Ectodermal cell (in vitro differentiated cells): ENCODE results near the gene HS2ST1.
"Not testable (repeated sequence)": the region's sequence is repeated elsewhere in the genome, so short reads cannot be mapped to it uniquely, and the experiment has no call there.

Experiments
- H3K27ac ChIP-seq: 2 replicates; pipeline ENCODE4 v1.7.0; 2013; ENCODE audit warnings: mild to moderate bottlenecking, low read depth, low read length; ENCODE audit not compliant: insufficient read depth, poor library complexity, severe bottlenecking
- H3K27me3 ChIP-seq: 2 replicates; pipeline ENCODE4 v1.7.0; 2013; ENCODE audit warnings: mild to moderate bottlenecking, low read length; ENCODE audit not compliant: insufficient read depth, control insufficient read depth, poor library complexity, severe bottlenecking
- H3K36me3 ChIP-seq: one replicate; pipeline ENCODE4 v1.7.0; 2013; ENCODE audit warnings: low read length; ENCODE audit not compliant: control insufficient read depth, insufficient read depth
- H3K4me1 ChIP-seq: one replicate; pipeline ENCODE4 v1.7.0; 2013; ENCODE audit warnings: low read length; ENCODE audit not compliant: control insufficient read depth, insufficient read depth
- H3K4me3 ChIP-seq: 2 replicates; pipeline ENCODE4 v1.7.0; 2013; ENCODE audit warnings: low read depth, low read length, control low read depth; ENCODE audit not compliant: insufficient read depth
- H3K9me3 ChIP-seq: 2 replicates; pipeline ENCODE4 v1.7.0; 2013; ENCODE audit warnings: mild to moderate bottlenecking, low read length, moderate library complexity; ENCODE audit not compliant: control insufficient read depth
- WGBS, 2 experiments: methylation state at CpG; one replicate each; pipeline ENCODE4 v1.1.7; 2013; ENCODE audit warnings: missing lambda C conversion rate in 2 of 2; 5-methylcytosine and 5-hydroxymethylcytosine counted together

HS2ST1 gene

DNA sequence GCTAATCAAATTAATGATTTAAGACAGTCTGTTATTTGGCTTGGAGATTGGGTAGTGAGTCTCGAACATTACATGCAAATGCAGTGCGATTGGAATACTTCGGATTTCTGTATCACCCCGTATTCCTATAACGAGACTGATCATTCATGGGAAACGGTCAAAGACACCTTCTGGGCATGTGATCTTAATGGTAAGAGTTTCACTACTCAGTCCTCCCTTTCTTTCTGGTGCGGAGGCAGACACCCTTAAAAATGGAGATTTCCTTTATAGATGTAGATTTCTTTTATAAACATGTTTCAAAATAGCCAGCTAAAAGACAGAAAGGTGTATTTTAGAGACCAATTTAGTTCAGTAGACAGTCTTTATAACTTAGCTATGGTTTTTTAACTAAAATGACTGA, 74.4 kb downstream of the HS2ST1 start:
- WGBS, 2 experiments: 95 to 99% methylated on average over 6 of the region's 7 CpGs
- Histone ChIP-seq H3K27ac (no peak overlapping the region), H3K27me3 (no peaks in the 10 kb centered on the region)

DNA sequence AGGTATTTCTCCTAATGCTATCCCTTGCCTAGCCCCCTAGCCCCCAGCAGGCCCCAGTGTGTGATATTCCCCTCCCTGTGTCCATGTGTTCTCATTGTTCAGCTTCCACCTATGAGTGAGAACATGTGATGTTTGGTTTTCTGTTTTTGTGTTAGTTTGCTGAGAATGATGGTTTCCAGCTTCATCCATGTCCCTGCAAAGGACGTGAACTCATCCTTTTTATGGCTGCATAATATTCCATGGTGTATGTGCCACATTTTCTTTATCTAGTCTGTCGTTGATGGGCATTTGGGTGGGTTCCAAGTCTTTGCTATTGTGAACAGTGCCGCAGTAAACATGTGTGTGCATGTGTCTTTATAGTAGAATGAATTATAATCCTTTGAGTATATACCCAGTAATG, 75.3 kb downstream of the HS2ST1 start:
- WGBS, 2 experiments: 80 to 84% methylated on average over 3 of the region's 3 CpGs
- H3K4me3 ChIP-seq, H3K27ac ChIP-seq, H3K36me3 ChIP-seq, H3K27me3 ChIP-seq, H3K4me1 ChIP-seq, H3K9me3 ChIP-seq: not testable (repeated sequence)

More for the DNA sequence above, 74.4 kb downstream of the HS2ST1 start:
- no peaks in the 10 kb centered on the region for H3K9me3 ChIP-seq
- H3K4me1 ChIP-seq: peaks cover 9% of the 10 kb centered on the region
- H3K36me3 ChIP-seq: no peaks in the 10 kb centered on the region
- no peak overlapping the region for H3K4me3 ChIP-seq

DNA sequence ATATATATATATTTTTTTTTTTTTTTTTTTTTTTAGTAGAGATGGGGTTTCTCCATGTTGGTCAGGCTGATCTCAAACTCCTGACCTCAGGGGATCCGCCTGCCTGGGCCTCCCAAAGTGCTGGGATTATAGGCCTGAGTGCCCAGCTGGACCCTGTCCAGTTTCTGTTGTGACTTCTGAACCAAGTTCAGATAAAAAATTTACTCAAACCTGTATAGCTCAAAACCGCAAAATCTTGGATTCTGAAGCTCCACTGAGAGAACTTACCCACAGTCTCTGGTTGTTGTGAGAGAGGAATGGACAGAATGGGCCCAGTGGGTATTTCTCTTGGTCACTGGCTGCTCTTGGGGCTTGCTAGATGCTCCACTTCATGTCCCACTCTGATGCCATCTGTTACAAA, 76.4 kb downstream of the HS2ST1 start:
- Histone ChIP-seq H3K9me3 (no peaks in the 10 kb centered on the region), H3K27me3 (no peaks in the 10 kb centered on the region), H3K4me1 (peaks cover 9% of the 10 kb centered on the region), H3K27ac (peak overlapping the region; percentile 5), H3K36me3 (no peaks in the 10 kb centered on the region), H3K4me3 (no peak overlapping the region)
- 96 to 97% methylated on average over 2 of the region's 2 CpGs for whole genome bisulfite sequencing, 2 experiments

DNA sequence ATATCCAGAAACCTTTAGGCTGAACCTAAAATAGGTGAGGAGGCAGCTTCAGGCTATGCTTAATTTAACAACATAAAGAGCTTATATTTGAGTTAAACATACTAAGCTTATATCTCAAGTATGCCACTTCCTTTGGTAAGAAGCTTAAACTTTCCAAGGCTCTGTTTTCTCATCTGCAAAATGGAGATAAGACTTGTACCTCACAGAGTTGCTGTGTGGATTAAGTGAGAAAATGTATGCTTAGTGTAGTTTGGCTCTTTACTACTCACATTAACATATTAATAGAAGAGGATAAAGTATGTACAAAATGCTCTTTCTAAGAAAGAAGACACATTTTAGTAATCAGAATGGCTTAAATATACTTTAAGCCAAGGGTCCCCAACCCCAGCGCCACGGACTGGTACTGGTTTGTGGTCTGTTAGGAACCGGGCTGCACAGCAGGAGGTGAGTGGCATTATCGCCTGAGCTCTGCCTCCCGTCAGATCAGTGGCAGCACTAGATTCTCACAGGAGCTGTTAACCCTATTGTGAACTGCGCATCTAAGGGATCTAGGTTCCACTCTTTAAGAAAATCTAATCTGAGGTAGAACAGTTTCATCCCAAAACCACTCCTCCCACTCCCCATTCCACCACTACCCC, 77.2 kb downstream of the HS2ST1 start:
- H3K27me3 ChIP-seq: no peaks in the 10 kb centered on the region
- H3K4me1 ChIP-seq: peaks cover 9% of the 10 kb centered on the region
- no peak overlapping the region for H3K27ac ChIP-seq
- no peaks in the 10 kb centered on the region for H3K36me3 ChIP-seq
- H3K4me3 ChIP-seq: no peak overlapping the region
- H3K9me3 ChIP-seq: no peaks in the 10 kb centered on the region
- 34 to 41% methylated on average over 6 of the region's 6 CpGs for WGBS, 2 experiments

DNA sequence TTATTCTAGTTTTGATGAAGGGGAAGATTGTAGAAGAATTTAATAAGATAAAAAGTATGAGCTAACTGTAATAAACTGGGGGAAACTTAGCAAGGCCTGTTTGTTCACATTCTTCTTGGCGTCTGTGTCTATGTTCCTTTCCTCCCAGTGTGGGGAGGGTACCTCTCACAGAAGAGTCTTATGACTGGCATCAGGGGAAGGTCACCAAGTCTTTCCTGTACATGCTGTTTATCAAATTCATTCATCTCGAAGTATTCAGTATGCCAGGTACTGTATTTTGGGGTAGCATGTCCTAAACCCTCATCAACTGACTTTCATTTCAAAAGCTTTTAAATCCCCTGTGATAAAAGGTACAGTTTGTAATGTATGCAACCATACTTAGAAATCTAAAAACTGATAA, 78.4 kb downstream of the HS2ST1 start:
- peaks cover 9% of the 10 kb centered on the region for H3K4me1 ChIP-seq
- H3K4me3 ChIP-seq: no peak overlapping the region
- H3K27ac ChIP-seq: no peak overlapping the region
- H3K9me3 ChIP-seq: no peaks in the 10 kb centered on the region
- WGBS, 2 experiments: 86 to 93% methylated on average over 2 of the region's 2 CpGs
- H3K27me3 ChIP-seq: no peaks in the 10 kb centered on the region
- H3K36me3 ChIP-seq: no peaks in the 10 kb centered on the region

DNA sequence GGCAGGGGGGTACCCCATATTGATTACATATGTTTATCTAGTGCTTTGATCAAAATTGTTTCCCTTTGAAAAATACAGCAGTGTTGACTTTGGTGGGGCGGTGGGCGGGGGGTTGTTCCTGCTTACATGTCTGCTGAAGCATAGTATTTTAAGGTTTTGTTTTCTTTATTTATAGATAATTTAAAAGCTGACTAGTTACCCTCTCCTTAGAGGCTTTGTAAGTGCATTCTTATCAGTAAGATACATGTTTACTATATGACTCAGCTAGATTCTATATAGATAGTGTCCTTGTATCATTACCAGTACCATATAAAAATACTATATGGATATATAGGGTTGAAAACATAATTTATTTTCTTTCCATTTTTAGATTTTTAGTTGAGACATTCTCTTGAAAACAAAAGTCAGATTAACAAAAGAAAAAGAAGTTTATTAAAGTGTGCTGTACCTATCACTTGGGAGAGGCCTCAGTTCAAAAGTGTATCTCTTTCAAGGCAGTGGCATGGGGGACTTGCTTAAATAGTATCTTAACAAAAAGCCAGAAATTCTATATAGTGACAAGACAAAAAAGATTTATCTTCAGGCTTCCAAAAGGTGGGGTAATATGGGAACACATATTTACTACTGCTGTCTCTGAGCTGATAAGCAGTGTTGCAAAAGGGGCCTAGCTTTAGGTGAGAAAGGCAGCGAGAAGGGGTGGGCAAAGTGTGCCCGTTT, 79.0 kb downstream of the HS2ST1 start:
- no peak overlapping the region for H3K4me3 ChIP-seq
- 96 to 100% methylated on average over 1 to 4 of the region's 4 CpGs for WGBS, 2 experiments
- no peak overlapping the region for H3K27ac ChIP-seq

DNA sequence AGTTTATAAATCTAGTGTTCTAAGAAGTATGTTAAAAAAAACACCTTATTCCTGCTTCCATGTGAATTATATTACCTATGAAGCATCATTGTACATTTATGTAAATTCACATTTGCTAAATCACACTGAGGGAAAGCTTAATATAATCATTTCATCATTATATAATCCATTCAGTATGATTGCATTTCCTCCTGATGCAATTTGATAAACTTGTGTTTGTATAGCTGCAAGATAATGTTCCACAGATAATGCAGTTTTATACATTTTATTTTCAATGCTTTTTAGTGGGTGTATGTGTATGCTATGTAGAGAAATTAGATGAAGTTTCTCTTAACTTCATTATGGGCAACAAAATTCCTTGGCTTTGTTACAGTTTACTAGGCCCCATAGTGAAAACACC, 79.6 kb downstream of the HS2ST1 start:
- no peaks in the 10 kb centered on the region for H3K9me3 ChIP-seq
- H3K4me1 ChIP-seq: peaks cover 9% of the 10 kb centered on the region
- H3K4me3 ChIP-seq: no peak overlapping the region
- no peaks in the 10 kb centered on the region for H3K36me3 ChIP-seq
- no peak overlapping the region for H3K27ac ChIP-seq
- no peaks in the 10 kb centered on the region for H3K27me3 ChIP-seq

More for the DNA sequence above, 79.0 kb downstream of the HS2ST1 start:
- Histone ChIP-seq H3K4me1 (peaks cover 9% of the 10 kb centered on the region), H3K27me3 (no peaks in the 10 kb centered on the region), H3K9me3 (no peaks in the 10 kb centered on the region), H3K36me3 (no peaks in the 10 kb centered on the region)

DNA sequence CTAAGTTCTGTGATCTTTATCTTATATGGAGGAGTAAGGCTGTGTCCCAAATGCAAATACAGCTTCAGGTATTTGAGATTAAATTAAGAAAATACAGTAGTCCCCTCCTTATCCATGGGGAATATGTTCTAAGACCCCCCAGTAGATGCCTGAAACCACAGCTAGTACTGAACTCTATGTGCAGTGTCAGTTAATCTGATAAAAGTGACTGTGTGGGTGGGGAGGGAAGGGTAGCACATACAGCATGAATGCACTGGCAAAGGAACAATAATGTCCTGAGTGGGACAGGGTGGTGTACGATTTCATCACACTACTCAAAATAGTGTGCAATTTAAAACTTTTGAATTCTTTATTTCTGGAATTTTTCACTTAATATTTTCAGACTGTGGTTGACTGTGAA, 83.1 kb downstream of the HS2ST1 start:
- Histone ChIP-seq H3K9me3 (no peaks in the 10 kb centered on the region), H3K36me3 (no peaks in the 10 kb centered on the region), H3K27me3 (no peaks in the 10 kb centered on the region), H3K4me1 (no peaks in the 10 kb centered on the region), H3K4me3 (no peak overlapping the region), H3K27ac (no peak overlapping the region)
- WGBS, 2 experiments: 100% methylated on average over 1 of the region's 1 CpG; no CpG with 5 or more reads in 1 of the 2 experiments

DNA sequence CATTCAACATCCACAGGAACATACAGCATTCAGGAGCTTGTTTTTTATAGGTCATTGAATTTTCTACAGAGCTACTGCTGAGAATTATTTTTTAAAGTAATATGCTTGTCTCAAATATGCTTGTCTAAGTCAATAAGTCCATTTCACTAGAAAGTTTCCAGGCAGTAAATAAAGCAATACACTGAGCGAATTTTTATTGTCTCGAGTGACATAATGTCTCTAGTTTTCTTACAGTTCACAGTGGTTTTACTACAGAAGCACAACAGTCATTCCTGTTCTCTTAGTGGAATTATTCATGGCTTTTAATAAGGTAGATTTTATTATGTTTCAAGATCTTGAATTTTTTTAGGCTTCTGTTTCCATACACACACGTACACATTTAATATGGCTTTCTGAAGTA, 83.8 kb downstream of the HS2ST1 start:
- 98 to 100% methylated on average over 2 of the region's 3 CpGs for WGBS, 2 experiments
- Histone ChIP-seq H3K9me3 (no peaks in the 10 kb centered on the region), H3K27me3 (no peaks in the 10 kb centered on the region), H3K4me1 (no peaks in the 10 kb centered on the region), H3K27ac (no peak overlapping the region), H3K36me3 (no peaks in the 10 kb centered on the region), H3K4me3 (no peak overlapping the region)

DNA sequence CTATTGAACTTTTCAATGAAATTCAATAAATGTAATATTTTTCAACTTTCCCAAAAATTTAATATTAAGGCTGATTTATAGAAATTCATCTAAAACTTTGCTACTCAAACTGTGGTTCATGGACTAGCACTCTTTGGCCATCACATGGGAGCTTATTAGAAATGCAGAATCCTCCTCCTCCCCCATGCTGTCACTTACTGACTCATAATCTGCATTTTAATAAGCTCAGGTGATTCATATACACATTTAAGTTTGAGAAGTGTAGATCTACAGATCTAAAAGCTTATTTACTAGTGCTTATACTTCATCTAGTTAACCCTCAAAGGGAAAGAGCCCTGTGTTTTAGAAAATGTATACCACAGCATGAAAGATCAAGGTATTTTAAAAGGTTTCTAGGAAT, 84.3 kb downstream of the HS2ST1 start:
- H3K27me3 ChIP-seq: no peaks in the 10 kb centered on the region
- H3K4me3 ChIP-seq: no peak overlapping the region
- no peaks in the 10 kb centered on the region for H3K36me3 ChIP-seq
- H3K9me3 ChIP-seq: no peaks in the 10 kb centered on the region
- H3K4me1 ChIP-seq: no peaks in the 10 kb centered on the region
- no peak overlapping the region for H3K27ac ChIP-seq
